ENCODE measurements around the gene P2RY8.

P2RY8 gene

GRCh38 chrX:1443496-1444075 lies 93.4 kb downstream of the P2RY8 start:
- TF ChIP-seq CTCF (IDR thresholded peaks at IDR 0.05; ENCODE audit: borderline replicate concordance, insufficient read depth, low read depth, low read length), result no peak
- no peak overlapping the region for H3K4me3 ChIP-seq (ENCODE audit: low read depth, low read length)

- TF ChIP-seq CTCF (IDR thresholded peaks at IDR 0.05; ENCODE audit: borderline replicate concordance, insufficient read depth, low read depth, low read length), result no peak
- no peak overlapping the region for H3K4me3 ChIP-seq (ENCODE audit: low read depth, low read length)
Measured at GRCh38 chrX:1442724-1443367, 94.1 kb downstream of the P2RY8 start.

- TF ChIP-seq CTCF (IDR thresholded peaks at IDR 0.05; ENCODE audit: borderline replicate concordance, insufficient read depth, low read depth, low read length), result no peak
Measured at GRCh38 chrX:1442016-1442665, 94.8 kb downstream of the P2RY8 start.

GRCh38 chrX:1440506-1440905 lies 96.5 kb downstream of the P2RY8 start:
- TF ChIP-seq CTCF (IDR thresholded peaks at IDR 0.05; ENCODE audit: borderline replicate concordance, insufficient read depth, low read depth, low read length), result no peak
- H3K4me3 ChIP-seq (ENCODE audit: low read depth, low read length), result no peak overlapping the region

More at GRCh38 chrX:1442016-1442665, 94.8 kb downstream of the P2RY8 start:
- H3K4me3 ChIP-seq (ENCODE audit: low read depth, low read length), result no peak overlapping the region

GRCh38 chrX:1435241-1435895 lies 101.6 kb downstream of the P2RY8 start:
- no peak overlapping the region for H3K4me3 ChIP-seq (ENCODE audit: low read depth, low read length)
- TF ChIP-seq CTCF (IDR thresholded peaks at IDR 0.05; ENCODE audit: borderline replicate concordance, insufficient read depth, low read depth, low read length), result no peak

- no peak for TF ChIP-seq CTCF (IDR thresholded peaks at IDR 0.05; ENCODE audit: borderline replicate concordance, insufficient read depth, low read depth, low read length)
Measured at GRCh38 chrX:1434871-1435240, 102.1 kb downstream of the P2RY8 start.

More at GRCh38 chrX:1434871-1435240, 102.1 kb downstream of the P2RY8 start:
- no peak overlapping the region for H3K4me3 ChIP-seq (ENCODE audit: low read depth, low read length)
